ENCODE measurements around the gene STK32B. TPM values are rescaled to one million over a fixed set of nuclear protein-coding genes. Genes with fewer than 3 reads are reported as not detected.

The STK32B gene
- total and polyA plus RNA-seq, 2 of the 8 experiments (the other 6 are each of a cell fraction or from before 2014, with no cell fraction given): 2.3 to 2.5 TPM

- 92% methylated on average over 7 of the region's 7 CpGs; no CpG with 5 or more reads in 1 of the 2 experiments for WGBS, 2 experiments (ENCODE audit: extremely low coverage in 1 of 2, insufficient coverage in 1 of 2, insufficient read length in 1 of 2, insufficient replicate concordance in 2 of 2, low coverage in 1 of 2, low lambda C conversion rate in 2 of 2, missing lambda C conversion rate in 1 of 2)
- H3K4me3 ChIP-seq (ENCODE audit: extremely low read depth in 1 of 4, insufficient read depth in 2 of 4, low read depth in 3 of 4, low read length in 4 of 4): no peak overlapping the region
- H3K9me3 ChIP-seq (ENCODE audit: insufficient read depth in 2 of 2, low read depth in 1 of 2, low read length in 1 of 2): no peaks in the 10 kb centered on the region
- no peak overlapping the region for H3K56ac ChIP-seq (replicated peaks; ENCODE audit: insufficient read length, low read depth, low read length)
- H3K27me3 ChIP-seq (replicated peaks in 1 of 4; ENCODE audit: control insufficient read depth in 3 of 4, extremely low read depth in 1 of 4, insufficient read depth in 3 of 4, low read length in 3 of 4): no peaks in the 10 kb centered on the region
- H3K79me2 ChIP-seq (ENCODE audit: control insufficient read depth in 1 of 2, insufficient read depth in 2 of 2, low read length in 2 of 2): no peaks in the 10 kb centered on the region
- no peak overlapping the region for H2AK5ac ChIP-seq (ENCODE audit: low read depth, low read length)
- no peak overlapping the region for H4K8ac ChIP-seq (ENCODE audit: extremely low read depth, insufficient read depth, low read length)
- no peak for DNase-seq (ENCODE audit: low read depth in 1 of 2, low spot score in 2 of 2)
- no peak overlapping the region for H3K14ac ChIP-seq (ENCODE audit: insufficient read length)
- H3K18ac ChIP-seq (ENCODE audit: extremely low read depth, low read length): no peak overlapping the region
- H2AFZ ChIP-seq (ENCODE audit: low read length): no peak overlapping the region
- no peak overlapping the region for H3K9ac ChIP-seq (replicated peaks in 1 of 4; ENCODE audit: extremely low read depth in 1 of 4, low read depth in 3 of 4, low read length in 3 of 4)
- H3K4me1 ChIP-seq (replicated peaks in 1 of 4; ENCODE audit: control insufficient read depth in 3 of 4, insufficient read depth in 4 of 4, low read length in 3 of 4): no peaks in the 10 kb centered on the region
- H4K5ac ChIP-seq (ENCODE audit: insufficient read length, low read depth, low read length): no peak overlapping the region
- H3K36me3 ChIP-seq (ENCODE audit: control insufficient read depth in 2 of 4, insufficient read depth in 4 of 4, low read length in 3 of 4): no peaks in the 10 kb centered on the region
- no peak overlapping the region for H3K23ac ChIP-seq (ENCODE audit: insufficient read length)
- H2BK5ac ChIP-seq (ENCODE audit: low read depth, low read length): no peak overlapping the region
- no peak overlapping the region for H2BK20ac ChIP-seq (ENCODE audit: low read length)
- no peak overlapping the region for H2BK12ac ChIP-seq (ENCODE audit: low read depth, low read length)
- FAIRE-seq: no peak
- H4K20me1 ChIP-seq (replicated peaks in 1 of 2; ENCODE audit: control insufficient read depth in 1 of 2, insufficient read depth in 2 of 2, low read length in 2 of 2): no peaks in the 10 kb centered on the region
- no peak overlapping the region for H4K91ac ChIP-seq (replicated peaks; ENCODE audit: insufficient read length, low read length)
- H2BK15ac ChIP-seq (ENCODE audit: low read length): no peak overlapping the region
- H3K4ac ChIP-seq (replicated peaks; ENCODE audit: insufficient read length, low read depth, low read length): no peak overlapping the region
- no peaks in the 10 kb centered on the region for H3K23me2 ChIP-seq (ENCODE audit: low read depth, low read length)
- no peak overlapping the region for H2BK120ac ChIP-seq (replicated peaks; ENCODE audit: low read depth, low read length)
- H3K79me1 ChIP-seq (ENCODE audit: low read depth, low read length): no peaks in the 10 kb centered on the region
- no peak overlapping the region for H3K27ac ChIP-seq (ENCODE audit: low read depth, low read length)
- H3K4me2 ChIP-seq (ENCODE audit: insufficient read depth in 1 of 2, low read depth in 2 of 2, low read length in 2 of 2): no peak overlapping the region
- ChIA-PET POLR2A (ENCODE audit: partially characterized antibody) (interaction anchor here (0.6 kb wide), 1 partner anchor 25 kb away, joined by 3 read pairs; no protein-coding TSS in a partner anchor), CTCF (ENCODE audit: partially characterized antibody) (interaction anchor here (0.8 to 4.5 kb wide), 2 partner anchors 12 to 91 kb away, joined by 3 to 27 read pairs; no protein-coding TSS in a partner anchor)
Observed at GRCh38 chr4:5471206-5471605, 419.9 kb downstream of the STK32B start.

Data from H1 (cell line).